ENCODE data around the gene FHOD3. TPM values are rescaled to one million over a fixed set of nuclear protein-coding genes. Genes with fewer than 3 reads are reported as not detected.
"Not testable (repeated sequence)": the region's sequence is repeated elsewhere in the genome, so short reads cannot be mapped to it uniquely, and the experiment has no call there.

FHOD3 gene
- polyA plus RNA-seq, 3 donors from 2014 or later, result not detected

DNA sequence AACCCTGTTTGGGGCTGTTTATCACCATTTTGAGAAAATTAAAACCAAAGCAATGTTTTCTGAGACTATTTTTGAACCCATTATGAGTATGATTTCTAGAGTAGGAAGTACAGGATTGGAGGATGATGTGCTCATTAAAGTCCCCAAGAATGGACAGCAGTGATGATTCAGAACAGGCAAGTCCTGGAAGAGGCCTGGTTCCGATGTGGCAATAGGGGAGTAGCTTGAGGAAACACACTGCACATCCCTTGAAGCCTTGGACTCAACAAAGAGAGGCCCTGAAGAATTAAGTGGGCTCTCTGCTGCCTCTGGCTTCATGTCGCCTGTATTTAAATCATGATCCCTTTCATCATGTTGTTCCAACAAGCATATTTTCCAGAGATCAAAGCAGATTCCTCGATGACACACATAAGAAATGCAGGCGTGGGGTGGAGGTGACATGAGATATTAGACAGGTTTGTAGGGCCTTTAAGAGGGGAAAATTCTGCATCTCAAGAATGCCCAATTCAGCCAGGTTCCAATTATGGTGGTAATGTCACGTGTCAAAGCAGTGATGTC lies 242.2 kb downstream of the FHOD3 start:
- Mint-ChIP-seq H3K36me3 (no peaks in the 10 kb centered on the region), H3K4me3 (no peak overlapping the region), H3K9me3 (no peaks in the 10 kb centered on the region), H3K4me1 (peaks cover 2 to 4% of the 10 kb centered on the region in 2 donors), H3K27me3 (ENCODE audit: low read depth in 3 of 3) (peaks cover 0 to 4% (median 2%) of the 10 kb centered on the region in 3 donors), H3K27ac (no peak overlapping the region)
- no peak for DNase-seq

DNA sequence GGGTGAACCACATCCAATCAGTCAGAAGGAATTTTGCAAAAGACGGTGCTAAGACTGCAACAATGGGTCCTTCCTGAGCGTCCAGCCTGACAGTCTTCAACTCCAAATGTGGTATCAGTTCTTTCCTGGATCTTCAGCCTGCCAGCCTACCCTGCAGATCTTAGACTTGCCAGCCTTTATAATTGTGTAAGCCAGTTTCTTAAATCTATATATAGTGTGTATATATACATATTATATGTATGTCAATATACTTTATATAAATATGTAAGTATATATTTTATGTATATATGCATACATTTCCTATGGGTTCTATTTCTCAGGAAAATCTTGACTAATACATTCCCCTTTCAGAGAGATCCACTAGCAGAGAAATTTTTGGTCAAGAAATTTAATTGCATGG lies 245.5 kb downstream of the FHOD3 start:
- peaks cover 0 to 1% (median 0%) of the 10 kb centered on the region in 6 donors for H3K9me3 Mint-ChIP-seq
- H3K4me3 Mint-ChIP-seq, result no peak overlapping the region
- H3K27ac Mint-ChIP-seq, result no peak overlapping the region
- DNase-seq, result no peak
- peaks cover 0 to 6% (median 2%) of the 10 kb centered on the region in 3 donors for H3K27me3 Mint-ChIP-seq (ENCODE audit: low read depth in 3 of 3)
- no peaks in the 10 kb centered on the region for H3K4me1 Mint-ChIP-seq
- H3K36me3 Mint-ChIP-seq, result no peaks in the 10 kb centered on the region

DNA sequence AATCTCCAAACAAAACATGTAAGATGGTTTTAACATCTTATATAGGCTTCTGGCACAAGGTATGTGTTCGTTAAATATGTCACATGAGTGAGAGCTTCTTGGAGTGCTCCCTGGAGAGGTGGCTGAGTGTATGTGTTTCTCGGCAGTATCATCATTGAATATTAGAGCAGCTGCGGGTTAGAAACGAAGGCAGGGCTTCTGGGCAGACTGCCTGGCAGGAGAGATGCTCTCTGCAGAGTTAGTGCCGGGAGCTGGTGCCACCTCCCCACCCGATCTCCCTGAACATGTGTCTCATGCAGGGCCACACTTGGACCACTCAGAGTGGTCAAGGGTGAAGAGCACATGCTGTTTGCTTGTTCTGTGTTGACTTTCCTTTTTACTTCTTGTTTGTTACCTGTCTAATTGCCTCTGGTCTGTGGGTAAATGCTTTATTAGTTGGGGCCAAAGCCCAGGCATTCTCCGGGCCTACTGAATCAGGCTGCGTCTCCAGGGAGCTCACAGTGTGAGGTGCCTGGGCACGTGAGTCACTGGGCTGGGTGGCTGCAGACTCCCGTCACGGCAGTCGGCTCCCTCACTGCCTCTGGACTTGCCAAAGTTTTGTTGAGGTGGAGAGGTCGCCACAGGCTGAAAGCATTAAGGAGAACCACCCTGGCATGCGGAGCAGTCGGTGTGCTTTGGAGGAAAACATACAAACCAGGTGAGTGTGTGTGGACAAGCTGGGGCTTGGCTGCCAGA lies 246.6 kb downstream of the FHOD3 start:
- H3K4me3 Mint-ChIP-seq, result no peak overlapping the region
- no peak for DNase-seq
- H3K9me3 Mint-ChIP-seq, result peaks cover 0 to 1% (median 0%) of the 10 kb centered on the region in 6 donors
- no peaks in the 10 kb centered on the region for H3K36me3 Mint-ChIP-seq
- H3K27me3 Mint-ChIP-seq (ENCODE audit: low read depth in 3 of 3), result peaks cover 0 to 5% (median 0%) of the 10 kb centered on the region in 3 donors
- no peak overlapping the region for H3K27ac Mint-ChIP-seq
- no peaks in the 10 kb centered on the region for H3K4me1 Mint-ChIP-seq

DNA sequence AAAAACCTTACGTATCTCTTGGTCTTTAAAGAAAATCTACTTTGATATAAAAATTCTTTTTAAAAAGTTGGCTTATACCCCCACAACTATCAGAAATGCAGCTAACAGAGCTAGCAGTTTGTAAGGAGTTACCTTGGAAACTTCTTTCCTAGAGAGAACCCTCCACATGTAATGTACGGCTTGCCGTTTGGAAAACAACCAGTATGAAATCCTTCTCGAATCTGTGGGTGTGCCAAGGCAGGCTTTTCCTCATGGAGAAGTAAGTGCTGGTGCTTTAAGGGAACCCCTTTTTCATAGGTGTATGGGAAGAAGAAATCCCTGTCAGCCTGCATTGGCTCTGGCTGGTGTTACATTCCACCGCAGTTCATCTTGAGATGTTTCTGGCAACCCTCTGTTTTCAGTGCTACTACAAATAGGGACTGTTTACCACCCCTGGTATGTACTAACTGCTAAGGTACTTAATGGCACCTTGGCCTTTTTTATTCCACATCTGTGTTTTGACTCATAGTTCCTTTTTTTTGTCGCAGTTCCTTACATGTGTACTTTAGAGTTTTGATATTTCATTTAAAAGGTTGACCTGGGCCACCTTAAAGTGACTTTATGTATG lies 248.4 kb downstream of the FHOD3 start:
- H3K27me3 Mint-ChIP-seq (ENCODE audit: low read depth in 3 of 3), result peaks cover 0 to 5% (median 0%) of the 10 kb centered on the region in 3 donors
- no peak overlapping the region for H3K27ac Mint-ChIP-seq
- no peak for DNase-seq
- H3K4me3 Mint-ChIP-seq, result no peak overlapping the region
- no peaks in the 10 kb centered on the region for H3K36me3 Mint-ChIP-seq
- H3K4me1 Mint-ChIP-seq, result no peaks in the 10 kb centered on the region
- peaks cover 0 to 1% (median 0%) of the 10 kb centered on the region in 6 donors for H3K9me3 Mint-ChIP-seq

- Mint-ChIP-seq H3K4me1 (no peaks in the 10 kb centered on the region), H3K27me3 (ENCODE audit: low read depth in 3 of 3) (peaks cover 0 to 5% (median 0%) of the 10 kb centered on the region in 3 donors), H3K9me3 (peaks cover 0 to 1% (median 0%) of the 10 kb centered on the region in 6 donors), H3K4me3 (no peak overlapping the region), H3K36me3 (no peaks in the 10 kb centered on the region), H3K27ac (no peak overlapping the region)
- DNase-seq, result no peak
Observed at GRCh38 chr18:36546876-36547275, 249.4 kb downstream of the FHOD3 start.

DNA sequence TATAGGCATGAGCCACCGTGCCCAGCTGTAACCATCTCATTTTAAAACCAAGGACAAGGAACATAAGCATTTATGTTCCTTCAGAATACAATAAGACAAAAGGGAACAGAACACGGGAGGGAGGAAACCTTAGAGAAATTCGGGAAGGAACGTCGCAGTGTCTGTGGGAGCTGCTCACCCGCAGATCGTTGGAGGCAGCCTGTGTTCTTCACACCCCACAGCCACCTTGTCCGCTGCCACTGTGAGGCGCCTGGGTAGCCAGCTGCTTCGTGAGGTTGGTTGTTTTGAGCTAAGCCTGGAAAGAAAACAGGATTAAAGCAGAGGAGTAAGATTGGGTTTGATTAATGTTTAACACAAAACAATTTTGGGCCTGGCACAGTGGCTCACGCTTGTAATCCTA lies 250.0 kb downstream of the FHOD3 start:
- H3K4me1 Mint-ChIP-seq, result no peaks in the 10 kb centered on the region
- no peaks in the 10 kb centered on the region for H3K36me3 Mint-ChIP-seq
- H3K27me3 Mint-ChIP-seq (ENCODE audit: low read depth in 3 of 3), result peaks cover 0 to 5% (median 4%) of the 10 kb centered on the region in 3 donors
- no peak overlapping the region for H3K4me3 Mint-ChIP-seq
- peaks cover 0 to 1% (median 0%) of the 10 kb centered on the region in 6 donors for H3K9me3 Mint-ChIP-seq
- no peak overlapping the region for H3K27ac Mint-ChIP-seq
- no peak for DNase-seq

DNA sequence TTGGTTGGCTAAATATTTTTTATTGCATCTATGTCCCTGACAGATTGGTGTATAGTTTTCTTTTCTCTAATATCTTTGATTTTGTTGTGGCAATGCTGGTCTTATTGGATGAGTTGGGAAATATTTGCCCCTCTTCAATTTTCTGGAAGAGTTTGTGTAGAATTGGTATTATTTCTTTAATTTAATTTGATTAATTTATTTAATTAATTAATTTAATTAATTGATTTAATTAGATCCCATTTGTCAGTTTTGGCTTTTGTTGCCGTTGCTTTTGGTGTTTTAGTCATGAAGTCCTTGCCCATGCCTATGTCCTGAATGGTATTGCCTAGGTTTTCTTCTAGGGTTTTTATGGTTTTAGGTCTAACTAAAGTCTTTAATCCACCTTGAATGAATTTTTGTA lies 253.8 kb downstream of the FHOD3 start:
- not testable (repeated sequence) for DNase-seq; H3K27ac Mint-ChIP-seq; H3K36me3 Mint-ChIP-seq; H3K9me3 Mint-ChIP-seq; H3K4me1 Mint-ChIP-seq; H3K4me3 Mint-ChIP-seq; H3K27me3 Mint-ChIP-seq (ENCODE audit: low read depth in 3 of 3)

DNA sequence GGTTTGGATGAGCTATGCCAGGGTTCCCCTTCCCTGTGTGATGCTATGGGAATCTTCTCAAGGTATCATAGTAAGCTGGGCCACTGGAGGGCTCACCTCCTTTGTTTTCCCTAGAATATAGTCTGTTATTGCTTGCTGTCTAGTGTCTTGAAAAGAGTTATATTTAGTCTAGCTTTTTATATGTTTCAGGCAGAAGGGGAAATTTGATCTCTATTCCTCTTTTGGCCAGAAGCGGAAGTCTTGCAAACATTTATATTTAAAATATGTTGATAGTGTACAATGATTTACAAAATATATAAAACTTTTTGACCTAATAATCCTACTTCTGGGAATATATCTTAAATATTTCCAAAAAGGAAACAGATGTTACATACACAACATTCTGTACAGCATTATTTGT lies 260.7 kb downstream of the FHOD3 start:
- Mint-ChIP-seq H3K36me3 (no peaks in the 10 kb centered on the region), H3K4me1 (no peaks in the 10 kb centered on the region), H3K9me3 (no peaks in the 10 kb centered on the region), H3K4me3 (no peak overlapping the region), H3K27me3 (ENCODE audit: low read depth in 3 of 3) (peaks cover 2 to 3% (median 3%) of the 10 kb centered on the region in 3 donors), H3K27ac (no peak overlapping the region)
- DNase-seq, result no peak

DNA sequence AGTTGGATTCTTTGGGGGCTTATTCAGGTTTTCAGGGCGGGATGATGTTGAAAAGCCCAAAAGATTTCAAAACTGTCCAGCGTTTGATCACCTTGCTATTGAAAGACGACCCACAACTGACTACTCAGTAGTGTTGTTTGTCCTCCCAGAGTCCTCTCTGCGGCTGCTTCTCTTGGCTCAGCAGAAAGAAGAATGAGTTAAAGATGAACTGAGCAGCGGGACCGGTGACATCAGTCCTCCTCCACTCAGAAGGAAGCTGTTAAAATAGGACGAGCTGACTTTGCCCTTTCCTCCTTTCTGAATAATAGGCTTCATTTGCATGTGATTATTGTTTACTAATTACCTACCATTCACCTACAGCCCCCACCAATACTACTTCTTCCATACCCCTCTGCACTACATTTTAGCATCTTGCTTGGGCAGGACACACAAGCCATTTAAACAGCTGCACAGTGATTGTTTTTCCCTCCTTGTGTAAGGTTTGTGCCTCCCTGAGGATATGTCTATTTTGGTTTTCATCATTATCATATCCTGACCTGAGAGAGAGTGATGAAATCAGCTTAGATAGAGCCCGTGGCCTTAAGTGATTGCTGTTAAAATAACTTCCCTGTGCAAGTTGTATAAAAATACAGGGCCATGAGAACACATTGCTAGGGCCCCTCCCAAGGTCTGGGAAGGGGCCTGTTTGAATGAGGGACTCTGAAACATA lies 261.8 kb downstream of the FHOD3 start:
- Mint-ChIP-seq H3K4me1 (no peaks in the 10 kb centered on the region), H3K36me3 (no peaks in the 10 kb centered on the region), H3K4me3 (no peak overlapping the region), H3K9me3 (no peaks in the 10 kb centered on the region), H3K27me3 (ENCODE audit: low read depth in 3 of 3) (peaks cover 0 to 3% (median 0%) of the 10 kb centered on the region in 3 donors), H3K27ac (no peak overlapping the region)
- DNase-seq, result no peak

GRCh38 chr18:36560187-36560586 lies 262.7 kb downstream of the FHOD3 start:
- Mint-ChIP-seq H3K36me3 (no peaks in the 10 kb centered on the region), H3K4me1 (no peaks in the 10 kb centered on the region), H3K4me3 (no peak overlapping the region), H3K27ac (no peak overlapping the region), H3K9me3 (no peaks in the 10 kb centered on the region), H3K27me3 (ENCODE audit: low read depth in 3 of 3) (peaks cover 0 to 3% (median 0%) of the 10 kb centered on the region in 3 donors)
- DNase-seq, result no peak

DNA sequence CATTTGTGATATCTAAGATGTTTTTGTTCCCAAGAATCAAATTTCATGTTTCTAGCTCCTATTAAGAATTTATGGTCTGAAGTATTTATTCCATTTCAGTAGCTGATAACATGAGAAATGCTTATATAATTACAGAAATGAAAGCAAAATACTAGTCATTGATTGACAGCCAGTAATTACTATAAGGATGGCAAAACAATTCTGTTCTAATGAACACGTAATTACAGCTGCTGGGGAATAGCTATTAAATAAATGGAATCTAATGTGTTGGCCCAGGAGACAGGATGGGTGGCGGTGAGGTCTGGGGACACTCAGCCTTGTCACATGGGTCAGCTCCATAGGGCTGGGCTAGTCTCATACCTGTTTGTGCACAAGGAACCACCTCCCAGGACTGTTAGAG lies 263.5 kb downstream of the FHOD3 start:
- Mint-ChIP-seq H3K4me1 (no peaks in the 10 kb centered on the region), H3K27ac (no peak overlapping the region), H3K27me3 (ENCODE audit: low read depth in 3 of 3) (peaks cover 0 to 3% (median 0%) of the 10 kb centered on the region in 3 donors), H3K36me3 (no peaks in the 10 kb centered on the region), H3K4me3 (no peak overlapping the region), H3K9me3 (no peaks in the 10 kb centered on the region)
- DNase-seq, result no peak

- H3K27me3 Mint-ChIP-seq (ENCODE audit: low read depth in 3 of 3), result peaks cover 0 to 6% (median 2%) of the 10 kb centered on the region in 3 donors
- no peak overlapping the region for H3K4me3 Mint-ChIP-seq
- H3K4me1 Mint-ChIP-seq, result no peaks in the 10 kb centered on the region
- H3K27ac Mint-ChIP-seq, result no peak overlapping the region
- H3K36me3 Mint-ChIP-seq, result no peaks in the 10 kb centered on the region
- DNase-seq, result no peak
- H3K9me3 Mint-ChIP-seq, result no peaks in the 10 kb centered on the region
Observed at GRCh38 chr18:36564841-36565240, 267.3 kb downstream of the FHOD3 start.

DNA sequence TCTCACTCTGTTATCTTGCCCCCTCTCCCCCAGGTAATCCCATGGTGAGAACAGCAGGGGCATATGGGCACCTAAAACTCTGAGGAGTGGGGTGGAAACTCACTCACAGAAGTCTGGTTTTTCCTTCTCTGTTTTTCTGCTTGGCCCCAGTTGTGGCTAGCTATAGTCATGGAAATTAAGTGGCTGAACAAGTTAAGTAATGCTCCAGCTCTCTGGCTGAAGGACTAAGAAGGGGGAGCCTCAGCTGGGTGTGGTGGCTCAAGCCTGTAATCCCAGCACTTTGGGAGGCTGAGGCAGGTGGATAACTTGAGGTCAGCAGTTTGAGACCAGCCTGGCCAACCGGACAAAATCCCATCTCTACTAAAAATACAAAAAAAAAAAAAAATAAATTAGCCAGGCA lies 270.3 kb downstream of the FHOD3 start:
- Mint-ChIP-seq H3K4me3 (no peak overlapping the region), H3K4me1 (no peaks in the 10 kb centered on the region), H3K9me3 (no peaks in the 10 kb centered on the region), H3K27me3 (ENCODE audit: low read depth in 3 of 3) (peaks cover 2 to 8% (median 3%) of the 10 kb centered on the region in 3 donors), H3K27ac (no peak overlapping the region), H3K36me3 (no peaks in the 10 kb centered on the region)
- no peak for DNase-seq

GRCh38 chr18:36568487-36568886 lies 271.0 kb downstream of the FHOD3 start:
- DNase-seq, result no peak
- no peaks in the 10 kb centered on the region for H3K9me3 Mint-ChIP-seq
- H3K36me3 Mint-ChIP-seq, result no peaks in the 10 kb centered on the region
- no peak overlapping the region for H3K27ac Mint-ChIP-seq
- H3K4me1 Mint-ChIP-seq, result no peaks in the 10 kb centered on the region
- peaks cover 2 to 8% (median 3%) of the 10 kb centered on the region in 3 donors for H3K27me3 Mint-ChIP-seq (ENCODE audit: low read depth in 3 of 3)
- H3K4me3 Mint-ChIP-seq, result no peak overlapping the region
